GM12878 (cell line): ENCODE data around the gene DUSP22. TPM values are rescaled to one million over a fixed set of nuclear protein-coding genes. Genes with fewer than 3 reads are reported as not detected.

ENCODE experiments used
- ATF7 ChIP-seq: fragments of 450-650 bp; IDR thresholded peaks from 2 replicates; pipeline ENCODE4 v1.6.1; 2016; ENCODE audit warnings: low read depth, mild to moderate bottlenecking
- CBX3 ChIP-seq: fragments of 200-600 bp; sonication (generic); IDR thresholded peaks from 2 replicates; pipeline ENCODE4 v1.6.1; 2016; ENCODE audit warnings: low read depth, borderline replicate concordance
- EGR1 ChIP-seq, 2 experiments: IDR thresholded peaks; 1 replicate in 1 of 2; 2 replicates in 1 of 2; pipeline ENCODE4 v1.6.1; 2011 to 2012; ENCODE audit warnings: low read depth in 2 of 2, low read length in 2 of 2, borderline replicate concordance in 1 of 2, mild to moderate bottlenecking in 1 of 2, moderate library complexity in 1 of 2
- FOS ChIP-seq: IDR thresholded peaks from 3 replicates; pipeline ENCODE4 v1.6.1; 2011; ENCODE audit warnings: borderline replicate concordance; ENCODE audit not compliant: insufficient read length; ENCODE audit errors: extremely low read depth
- FOXM1 ChIP-seq: IDR thresholded peaks from 2 replicates; pipeline ENCODE4 v1.6.1; 2012; ENCODE audit warnings: low read depth, mild to moderate bottlenecking, inconsistent platforms, low read length, moderate library complexity
- GATAD2B ChIP-seq: fragments of 450-650 bp; conservative IDR thresholded peaks from 2 replicates; pipeline ENCODE4 v1.6.1; 2017; ENCODE audit warnings: low read depth, mild to moderate bottlenecking, moderate library complexity
- JUND ChIP-seq: IDR thresholded peaks from 2 replicates; pipeline ENCODE4 v1.6.1; 2012; ENCODE audit warnings: low read depth, mild to moderate bottlenecking, low read length, improper control_type of control experiment, moderate library complexity
- KAT2A ChIP-seq: conservative IDR thresholded peaks from 2 replicates; pipeline ENCODE4 v1.6.1; 2011; ENCODE audit warnings: low read depth, low read length; ENCODE audit not compliant: control insufficient read depth
- MAX ChIP-seq: IDR thresholded peaks from 2 replicates; pipeline ENCODE4 v1.6.1; 2012; ENCODE audit warnings: low read depth, low read length, improper control_type of control experiment
- NKRF ChIP-seq: fragments of 450-650 bp; conservative IDR thresholded peaks from 2 replicates; pipeline ENCODE4 v1.6.1; 2017; ENCODE audit warnings: mild to moderate bottlenecking, moderate library complexity
- NR2C1 ChIP-seq: fragments of 450-650 bp; IDR thresholded peaks from 2 replicates; pipeline ENCODE4 v1.6.1; 2017; ENCODE audit warnings: antibody characterized with exemption, mild to moderate bottlenecking, moderate library complexity
- NR2C2 ChIP-seq: IDR thresholded peaks from 2 replicates; pipeline ENCODE4 v1.6.1; 2011; ENCODE audit warnings: borderline replicate concordance, low read depth; ENCODE audit not compliant: control insufficient read depth, insufficient read length
- NRF1 ChIP-seq: conservative IDR thresholded peaks from 2 replicates; pipeline ENCODE4 v1.6.1; 2011; ENCODE audit warnings: mild to moderate bottlenecking, low read depth, low read length, improper control_type of control experiment
- PKNOX1 ChIP-seq: fragments of 450-650 bp; IDR thresholded peaks from 2 replicates; pipeline ENCODE4 v1.6.1; 2016; ENCODE audit warnings: mild to moderate bottlenecking
- RCOR1 ChIP-seq: conservative IDR thresholded peaks from 2 replicates; pipeline ENCODE4 v1.6.1; 2012; ENCODE audit warnings: low read depth, low read length, improper control_type of control experiment
- STAT3 ChIP-seq: IDR thresholded peaks from 2 replicates; pipeline ENCODE4 v1.6.1; 2011; ENCODE audit warnings: low read depth, low read length, improper control_type of control experiment
- TCF3 ChIP-seq: IDR thresholded peaks from 2 replicates; pipeline ENCODE4 v1.6.1; 2012; ENCODE audit warnings: low read depth, mild to moderate bottlenecking, low read length, borderline replicate concordance; ENCODE audit not compliant: insufficient read depth
- ZBTB33 ChIP-seq: fragments of 450-650 bp; IDR thresholded peaks from 2 replicates; pipeline ENCODE4 v1.6.1; 2017; ENCODE audit warnings: mild to moderate bottlenecking
- ZNF687 ChIP-seq: fragments of 450-650 bp; IDR thresholded peaks from 2 replicates; pipeline ENCODE4 v1.6.1; 2017; ENCODE audit warnings: mild to moderate bottlenecking, moderate library complexity
- polyA plus RNA-seq, 11 experiments: library from polyadenylated mRNA; depleted of rRNA in 4 of 11; unstranded in 6 of 11; stranded (reverse) in 5 of 11; fragments of >200 nt; fragmentation: Nextera tagmentation in 4 of 11; fragmentation: Illumina TruSeq in 1 of 11; extraction: Ambion mirVana in 4 of 11; extraction: Trizol in 1 of 11; gene quantifications; 1 replicate in 1 of 11; 2 replicates in 10 of 11; pipeline versions ENCODE4 v1.2.1 to v1.2.3, GENCODE V29; 2011 to 2016; ENCODE audit warnings: inconsistent platforms in 2 of 11, missing spikeins in 2 of 11, low read depth in 1 of 11
- total RNA-seq, 4 experiments: library from RNA; depleted of rRNA in 3 of 4; stranded (reverse); fragments of >200 nt in 3 of 4; fragmentation: Illumina TruSeq in 1 of 4; extraction: Trizol in 1 of 4; gene quantifications; 2 replicates each; pipeline versions ENCODE4 v1.2.1 to v1.2.3, GENCODE V29; 2013 to 2021

DUSP22 gene
- total and polyA plus RNA-seq, 10 of the 15 experiments (the other 5 are each of a cell fraction or from before 2014, with no cell fraction given): 78.9 to 156 (median 107) TPM

GRCh38 chr6:331622-332521, 39.6 kb downstream of the DUSP22 start (continued):
- peak; percentile 67 for TF ChIP-seq PKNOX1
- TF ChIP-seq GATAD2B: peak; percentile 94
- TF ChIP-seq EGR1 (IDR thresholded peaks at IDR 0.05; ENCODE audit: borderline replicate concordance in 1 of 2, low read depth in 2 of 2, low read length in 2 of 2): peak in 1 of 2 experiments; percentile 91; a peak in 2 of 3 replicates
- TF ChIP-seq ZBTB33: no peak; the same call in 1 of the 2 replicates
- TF ChIP-seq FOS: no peak
- TF ChIP-seq CBX3: no peak
- TF ChIP-seq ZNF687: peak; percentile 86
- TF ChIP-seq RCOR1: no peak
- TF ChIP-seq NR2C1: no peak
- TF ChIP-seq KAT2A: no peak
- TF ChIP-seq TCF3: peak; percentile 67; the same call in 1 of the 2 replicates
- TF ChIP-seq FOXM1: no peak
- no peak for TF ChIP-seq NR2C2
- TF ChIP-seq STAT3: no peak; the same call in 1 of the 2 replicates
- TF ChIP-seq NKRF: peak; percentile 27; the same call in 1 of the 2 replicates
- TF ChIP-seq ATF7: peak; percentile 86
- peak; percentile 75 for TF ChIP-seq MAX
- no peak for TF ChIP-seq JUND
- 0 out of 2 replicates have a peak, but pooled peaks have one; percentile 16 for TF ChIP-seq NRF1
